NCI-H524 (cell line): Measurements from ENCODE around the gene MYLK.
A peak's percentile ranks its signal among the peaks of the same experiment; 100 is the strongest.

Experiments
- DNase-seq, 2 experiments: peaks; one replicate each; lab custom pipeline; 2025; lab: John Stamatoyannopoulos, UW

The MYLK gene

GRCh38 chr3:123695731-123696640 is 188.1 kb downstream of the MYLK start:
- DNase-seq: no peak

GRCh38 chr3:123695152-123695551 is 189.0 kb downstream of the MYLK start:
- DNase-seq: no peak

- DNase-seq: no peak
Measured at GRCh38 chr3:123694366-123695087, 189.6 kb downstream of the MYLK start.

- no peak for DNase-seq
Measured at GRCh38 chr3:123693584-123694190, 190.4 kb downstream of the MYLK start.

GRCh38 chr3:123692671-123693070 is 191.5 kb downstream of the MYLK start:
- DNase-seq: no peak

- DNase-seq: no peak
Measured at GRCh38 chr3:123692041-123692440, 192.1 kb downstream of the MYLK start.

- no peak for DNase-seq
Measured at GRCh38 chr3:123689831-123690230, 194.3 kb downstream of the MYLK start.

- no peak for DNase-seq
Measured at GRCh38 chr3:123688241-123688747, 195.8 kb downstream of the MYLK start.

GRCh38 chr3:123687286-123687685 is 196.8 kb downstream of the MYLK start:
- DNase-seq: no peak

- no peak for DNase-seq
Measured at GRCh38 chr3:123686251-123686650, 197.9 kb downstream of the MYLK start.

GRCh38 chr3:123685780-123686179 is 198.4 kb downstream of the MYLK start:
- no peak for DNase-seq

GRCh38 chr3:123684636-123685035 is 199.5 kb downstream of the MYLK start:
- no peak for DNase-seq

- DNase-seq: no peak
Measured at GRCh38 chr3:123684209-123684608, 199.9 kb downstream of the MYLK start.

- peak; percentile 90 to 94 for DNase-seq
Measured at GRCh38 chr3:123683505-123684154, 200.5 kb downstream of the MYLK start.

GRCh38 chr3:123682781-123683504 is 201.2 kb downstream of the MYLK start:
- DNase-seq: no peak

GRCh38 chr3:123682302-123682701 is 201.8 kb downstream of the MYLK start:
- no peak for DNase-seq

- peak in 1 of 2 experiments; percentile 68 for DNase-seq
Measured at GRCh38 chr3:123679712-123680386, 204.3 kb downstream of the MYLK start.

GRCh38 chr3:123678108-123678511 is 206.0 kb downstream of the MYLK start:
- no peak for DNase-seq

- DNase-seq: no peak
Measured at GRCh38 chr3:123672429-123673146, 211.5 kb downstream of the MYLK start.

GRCh38 chr3:123670743-123671142 is 213.4 kb downstream of the MYLK start:
- no peak for DNase-seq
